Mesodermal cell (in vitro differentiated cells): ENCODE measurements around the gene MFF.
"Not testable (repeated sequence)": the region's sequence is repeated elsewhere in the genome, so short reads cannot be mapped to it uniquely, and the experiment has no call there.

Experiments
- H3K27ac ChIP-seq: 2 replicates; pipeline ENCODE4 v1.7.0; 2013; ENCODE audit warnings: mild to moderate bottlenecking, low read depth, low read length, moderate library complexity; ENCODE audit not compliant: severe bottlenecking
- H3K36me3 ChIP-seq: 2 replicates; pipeline ENCODE4 v1.7.1; 2013; ENCODE audit warnings: mild to moderate bottlenecking, low read length, moderate library complexity; ENCODE audit not compliant: control insufficient read depth, insufficient read depth
- H3K4me1 ChIP-seq: one replicate; pipeline ENCODE4 v1.7.1; 2013; ENCODE audit warnings: mild to moderate bottlenecking, low read length; ENCODE audit not compliant: insufficient read depth, control insufficient read depth, poor library complexity, severe bottlenecking
- H3K4me3 ChIP-seq: 2 replicates; pipeline ENCODE4 v1.7.0; 2013; ENCODE audit warnings: low read length, control low read depth, mild to moderate bottlenecking; ENCODE audit not compliant: insufficient read depth, poor library complexity, severe bottlenecking; ENCODE audit errors: extremely low read depth
- H3K9me3 ChIP-seq: 2 replicates; pipeline ENCODE4 v1.7.1; 2013; ENCODE audit warnings: mild to moderate bottlenecking, low read length, moderate library complexity; ENCODE audit not compliant: control insufficient read depth
- WGBS, 2 experiments: methylation state at CpG; one replicate each; pipeline ENCODE4 v1.1.5; 2013; ENCODE audit warnings: missing lambda C conversion rate in 2 of 2; ENCODE audit not compliant: insufficient coverage in 2 of 2; 5-methylcytosine and 5-hydroxymethylcytosine counted together

MFF gene

GRCh38 chr2:227364585-227365263, 39.7 kb downstream of the MFF start:
- not testable (repeated sequence) for H3K9me3 ChIP-seq, H3K4me1 ChIP-seq, H3K27ac ChIP-seq, H3K4me3 ChIP-seq
- H3K36me3 ChIP-seq, result peaks cover 11% of the 10 kb centered on the region
- 90 to 97% methylated on average over 8 to 11 of the region's 11 CpGs for WGBS, 2 experiments

- H3K4me1 ChIP-seq, result peaks cover under 1% of the 10 kb centered on the region
- H3K4me3 ChIP-seq, result no peak overlapping the region
- WGBS, 2 experiments, result no CpG with 5 or more reads among the region's 3 CpGs
- peaks cover 2% of the 10 kb centered on the region for H3K36me3 ChIP-seq
- H3K9me3 ChIP-seq, result no peaks in the 10 kb centered on the region
- H3K27ac ChIP-seq, result no peak overlapping the region
These were observed 40.8 kb downstream of the MFF start for GRCh38 chr2:227365833-227366232.

- Histone ChIP-seq H3K36me3 (no peaks in the 10 kb centered on the region), H3K27ac (no peak overlapping the region), H3K4me1 (peaks cover 3% of the 10 kb centered on the region), H3K4me3 (no peak overlapping the region), H3K9me3 (no peaks in the 10 kb centered on the region)
- WGBS, 2 experiments, result 84 to 87% methylated on average over 8 of the region's 11 CpGs
These were observed 41.8 kb downstream of the MFF start for GRCh38 chr2:227366769-227367426.

- H3K27ac ChIP-seq, result no peak overlapping the region
- no peaks in the 10 kb centered on the region for H3K36me3 ChIP-seq
- 100% methylated on average over 2 of the region's 3 CpGs; no CpG with 5 or more reads in 1 of the 2 experiments for WGBS, 2 experiments
- no peak overlapping the region for H3K4me3 ChIP-seq
- H3K9me3 ChIP-seq, result no peaks in the 10 kb centered on the region
- peaks cover 3% of the 10 kb centered on the region for H3K4me1 ChIP-seq
These were observed 42.4 kb downstream of the MFF start for GRCh38 chr2:227367427-227367795.

GRCh38 chr2:227368574-227368973, 43.5 kb downstream of the MFF start:
- H3K27ac ChIP-seq, result no peak overlapping the region
- 93 to 96% methylated on average over 3 to 4 of the region's 5 CpGs for WGBS, 2 experiments
- H3K4me3 ChIP-seq, result no peak overlapping the region
- H3K36me3 ChIP-seq, result no peaks in the 10 kb centered on the region
- no peaks in the 10 kb centered on the region for H3K9me3 ChIP-seq
- H3K4me1 ChIP-seq, result peaks cover 3% of the 10 kb centered on the region

- no peak overlapping the region for H3K27ac ChIP-seq
- no peaks in the 10 kb centered on the region for H3K9me3 ChIP-seq
- no peaks in the 10 kb centered on the region for H3K36me3 ChIP-seq
- no peak overlapping the region for H3K4me3 ChIP-seq
- H3K4me1 ChIP-seq, result peaks cover 3% of the 10 kb centered on the region
- 89 to 90% methylated on average over 4 to 6 of the region's 8 CpGs for WGBS, 2 experiments
These were observed 45.0 kb downstream of the MFF start for GRCh38 chr2:227370092-227370491.

GRCh38 chr2:227370791-227371312, 45.8 kb downstream of the MFF start:
- H3K4me1 ChIP-seq, result peaks cover 3% of the 10 kb centered on the region
- H3K27ac ChIP-seq, result no peak overlapping the region
- H3K36me3 ChIP-seq, result no peaks in the 10 kb centered on the region
- H3K9me3 ChIP-seq, result no peaks in the 10 kb centered on the region
- WGBS, 2 experiments, result 97 to 100% methylated on average over 3 of the region's 9 CpGs
- H3K4me3 ChIP-seq, result no peak overlapping the region

GRCh38 chr2:227373389-227373788, 48.3 kb downstream of the MFF start:
- WGBS, 2 experiments, result 81 to 94% methylated on average over 7 to 8 of the region's 10 CpGs

GRCh38 chr2:227374158-227374557, 49.1 kb downstream of the MFF start:
- no peak overlapping the region for H3K4me3 ChIP-seq
- H3K27ac ChIP-seq, result no peak overlapping the region
- H3K4me1 ChIP-seq, result peaks cover 3% of the 10 kb centered on the region
- H3K36me3 ChIP-seq, result no peaks in the 10 kb centered on the region
- 96% methylated on average over 5 of the region's 6 CpGs; no CpG with 5 or more reads in 1 of the 2 experiments for WGBS, 2 experiments
- H3K9me3 ChIP-seq, result no peaks in the 10 kb centered on the region

More at GRCh38 chr2:227373389-227373788, 48.3 kb downstream of the MFF start:
- peaks cover 3% of the 10 kb centered on the region for H3K4me1 ChIP-seq
- H3K4me3 ChIP-seq, result no peak overlapping the region
- no peak overlapping the region for H3K27ac ChIP-seq
- H3K36me3 ChIP-seq, result no peaks in the 10 kb centered on the region
- H3K9me3 ChIP-seq, result no peaks in the 10 kb centered on the region

- WGBS, 2 experiments, result 60 to 73% methylated on average over 1 to 4 of the region's 9 CpGs
- Histone ChIP-seq H3K36me3 (no peaks in the 10 kb centered on the region), H3K9me3 (no peaks in the 10 kb centered on the region), H3K27ac (no peak overlapping the region), H3K4me3 (no peak overlapping the region), H3K4me1 (no peaks in the 10 kb centered on the region)
These were observed 51.8 kb downstream of the MFF start for GRCh38 chr2:227376656-227377396.
